ENCODE data around the gene SPOCD1. TPM values are rescaled to one million over a fixed set of nuclear protein-coding genes. Genes with fewer than 3 reads are reported as not detected.

The SPOCD1 gene
- total RNA-seq, 2 donors from 2014 or later: 0.45 to 0.59 TPM

- H3K9me3 ChIP-seq: no peaks in the 10 kb centered on the region
- no peaks in the 10 kb centered on the region for H3K4me1 ChIP-seq
- no peak overlapping the region for H3K9ac ChIP-seq (ENCODE audit: low read depth in 2 of 2, low read length in 2 of 2)
- no peaks in the 10 kb centered on the region for H3K36me3 ChIP-seq
- H3K27me3 ChIP-seq: no peaks in the 10 kb centered on the region
- peak overlapping the region; percentile 65 for H3K27ac ChIP-seq
- no peak overlapping the region for H3K4me3 ChIP-seq
- no peak for DNase-seq
- TF ChIP-seq, protein P1, sequence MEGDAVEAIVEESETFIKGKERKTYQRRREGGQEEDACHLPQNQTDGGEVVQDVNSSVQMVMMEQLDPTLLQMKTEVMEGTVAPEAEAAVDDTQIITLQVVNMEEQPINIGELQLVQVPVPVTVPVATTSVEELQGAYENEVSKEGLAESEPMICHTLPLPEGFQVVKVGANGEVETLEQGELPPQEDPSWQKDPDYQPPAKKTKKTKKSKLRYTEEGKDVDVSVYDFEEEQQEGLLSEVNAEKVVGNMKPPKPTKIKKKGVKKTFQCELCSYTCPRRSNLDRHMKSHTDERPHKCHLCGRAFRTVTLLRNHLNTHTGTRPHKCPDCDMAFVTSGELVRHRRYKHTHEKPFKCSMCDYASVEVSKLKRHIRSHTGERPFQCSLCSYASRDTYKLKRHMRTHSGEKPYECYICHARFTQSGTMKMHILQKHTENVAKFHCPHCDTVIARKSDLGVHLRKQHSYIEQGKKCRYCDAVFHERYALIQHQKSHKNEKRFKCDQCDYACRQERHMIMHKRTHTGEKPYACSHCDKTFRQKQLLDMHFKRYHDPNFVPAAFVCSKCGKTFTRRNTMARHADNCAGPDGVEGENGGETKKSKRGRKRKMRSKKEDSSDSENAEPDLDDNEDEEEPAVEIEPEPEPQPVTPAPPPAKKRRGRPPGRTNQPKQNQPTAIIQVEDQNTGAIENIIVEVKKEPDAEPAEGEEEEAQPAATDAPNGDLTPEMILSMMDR (IDR thresholded peaks at IDR 0.05): no peak
- intact Hi-C loops (cut with DNase I): no loop called here
These were observed 20.8 kb upstream of the SPOCD1 start for GRCh38 chr1:31836638-31837037.

GRCh38 chr1:31835415-31835814, 19.6 kb upstream of the SPOCD1 start:
- Histone ChIP-seq H3K36me3 (no peaks in the 10 kb centered on the region), H3K27me3 (no peaks in the 10 kb centered on the region), H3K9ac (ENCODE audit: low read depth in 2 of 2, low read length in 2 of 2) (no peak overlapping the region), H3K4me1 (no peaks in the 10 kb centered on the region), H3K27ac (no peak overlapping the region), H3K9me3 (no peaks in the 10 kb centered on the region), H3K4me3 (no peak overlapping the region)
- intact Hi-C loops (cut with DNase I): no loop called here
- DNase-seq: no peak
- TF ChIP-seq, protein P1 (IDR thresholded peaks at IDR 0.05): no peak

DNA sequence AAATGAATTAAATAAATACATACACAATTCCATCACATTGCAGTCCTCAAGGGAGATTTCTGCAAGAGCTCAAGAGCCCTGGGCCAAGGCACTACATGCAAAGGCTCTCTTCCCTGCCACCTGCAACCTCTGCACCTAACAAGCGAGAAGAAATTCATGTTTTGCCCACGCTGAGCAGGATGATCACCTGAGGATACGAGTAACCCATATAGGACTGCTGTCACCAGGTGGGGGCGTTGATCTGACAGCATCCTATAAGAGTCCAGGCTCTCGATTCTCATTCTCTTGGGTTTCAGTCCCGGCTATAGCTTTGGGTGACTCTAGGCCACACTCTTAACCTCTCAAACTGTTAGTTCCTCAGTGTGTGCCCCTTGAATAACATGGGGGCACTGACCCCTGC, 18.7 kb upstream of the SPOCD1 start:
- H3K36me3 ChIP-seq: no peaks in the 10 kb centered on the region
- no peaks in the 10 kb centered on the region for H3K9me3 ChIP-seq
- no peak overlapping the region for H3K27ac ChIP-seq
- H3K9ac ChIP-seq (ENCODE audit: low read depth in 2 of 2, low read length in 2 of 2): no peak overlapping the region
- no peak for DNase-seq
- no peaks in the 10 kb centered on the region for H3K4me1 ChIP-seq
- TF ChIP-seq, protein P1 (IDR thresholded peaks at IDR 0.05): no peak
- no peak overlapping the region for H3K4me3 ChIP-seq
- no peaks in the 10 kb centered on the region for H3K27me3 ChIP-seq
- intact Hi-C loops (cut with DNase I): no loop called here

DNA sequence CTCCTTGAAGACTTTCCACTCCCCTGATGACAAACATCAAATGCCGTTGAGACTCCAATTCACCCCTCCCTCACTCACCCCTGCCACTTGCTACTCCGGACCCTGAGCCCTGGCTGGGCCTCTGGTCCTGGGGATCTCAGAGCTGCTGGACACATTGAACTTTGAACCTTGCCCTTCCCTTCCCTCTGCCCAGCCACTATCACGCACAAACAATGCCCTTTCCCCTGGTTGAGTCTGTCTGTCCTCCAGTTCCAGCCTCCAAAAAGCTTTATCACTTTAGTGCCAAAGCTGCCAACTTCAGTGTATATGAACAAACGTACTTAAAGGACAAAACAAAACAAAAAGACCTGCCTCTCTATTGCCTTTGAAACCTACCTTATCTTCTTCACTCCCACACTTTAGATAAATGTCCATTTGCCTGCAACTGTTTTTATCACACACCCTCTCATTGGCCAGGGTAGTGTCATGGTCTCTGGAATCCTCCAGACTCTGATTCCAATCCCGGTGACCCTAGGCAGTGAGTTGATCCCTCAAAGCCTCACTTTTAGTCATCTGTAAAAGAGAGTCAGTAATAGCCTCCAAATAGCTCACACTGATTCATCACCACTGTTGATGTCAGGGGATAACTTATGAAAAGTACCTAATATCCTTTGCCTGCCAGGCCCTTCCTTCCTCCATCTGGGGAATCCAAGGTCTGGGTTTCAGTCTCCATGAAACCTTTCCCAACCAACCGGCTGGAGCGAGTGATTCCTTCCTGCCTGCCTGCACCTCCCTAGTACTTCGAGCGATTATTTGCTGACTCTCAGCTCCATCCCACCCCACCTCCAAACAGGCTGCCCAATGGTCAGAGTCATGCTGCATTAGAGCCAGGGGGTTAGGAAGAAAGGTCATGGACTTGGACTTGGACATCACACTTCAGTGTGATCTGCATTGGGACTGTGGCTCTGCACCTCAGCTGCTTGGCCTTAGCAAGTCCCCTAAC, 15.9 kb upstream of the SPOCD1 start:
- no peaks in the 10 kb centered on the region for H3K27me3 ChIP-seq
- H3K9ac ChIP-seq (ENCODE audit: low read depth in 2 of 2, low read length in 2 of 2): no peak overlapping the region
- intact Hi-C loops (cut with DNase I): no loop called here
- no peak overlapping the region for H3K27ac ChIP-seq
- H3K9me3 ChIP-seq: no peaks in the 10 kb centered on the region
- H3K4me1 ChIP-seq: no peaks in the 10 kb centered on the region
- no peaks in the 10 kb centered on the region for H3K36me3 ChIP-seq
- no peak for DNase-seq
- TF ChIP-seq, protein P1 (IDR thresholded peaks at IDR 0.05): no peak
- H3K4me3 ChIP-seq: no peak overlapping the region

- Histone ChIP-seq H3K4me1 (no peaks in the 10 kb centered on the region), H3K9me3 (no peaks in the 10 kb centered on the region), H3K36me3 (no peaks in the 10 kb centered on the region), H3K4me3 (no peak overlapping the region), H3K9ac (ENCODE audit: low read depth in 2 of 2, low read length in 2 of 2) (no peak overlapping the region), H3K27ac (no peak overlapping the region), H3K27me3 (no peaks in the 10 kb centered on the region)
- no peak for DNase-seq
- intact Hi-C loops (cut with DNase I): no loop called here
- TF ChIP-seq, protein P1 (IDR thresholded peaks at IDR 0.05): no peak
These were observed 14.7 kb upstream of the SPOCD1 start for GRCh38 chr1:31830511-31830910.

Measured in colonic mucosa (tissue), 4 donors.